PC-3 (cell line): Measurements from ENCODE around the gene ARHGAP22. TPM values are rescaled to one million over a fixed set of nuclear protein-coding genes. Genes with fewer than 3 reads are reported as not detected.

Source experiments
- ATAC-seq: fragments of 200-7000 bp; cut with Tn5 transposase; 2 replicates; pipeline ENCODE4 v1.9.1; 2020; ENCODE audit warnings: mild to moderate bottlenecking, moderate library complexity
- BruUV-seq: library from RNA; stranded (reverse); fragments of 400-500 nt; replicated peaks from 2 replicates; lab custom pipeline; 2021; lab: Mats Ljungman, UMichigan
- CTCF ChIA-PET: fragments of 300-600 bp; sonication (Branson Sonifier 250); formaldehyde crosslinking; loops from one replicate; lab custom pipeline; 2022; ENCODE audit warnings: antibody characterized with exemption; lab: Charles Lee
- POLR2A ChIA-PET: fragments of 300-600 bp; sonication (Branson Sonifier 250); formaldehyde crosslinking; loops from one replicate; lab custom pipeline; 2022; ENCODE audit warnings: antibody characterized with exemption; ENCODE audit not compliant: unreplicated experiment; lab: Charles Lee
- DNase-seq: peaks from one replicate; pipeline ENCODE4 v3.0.0-alpha.2; 2015
- H2AFZ ChIP-seq: fragments of 300-600 bp; sonication (generic); 2 replicates; pipeline ENCODE4 v1.6.0; 2016; ENCODE audit warnings: antibody characterized with exemption, low read length
- H3F3A ChIP-seq: fragments of 300-600 bp; sonication (generic); one replicate; pipeline ENCODE4 v1.6.0; 2017; ENCODE audit warnings: antibody characterized with exemption, low read length, control low read depth, mild to moderate bottlenecking; ENCODE audit not compliant: unreplicated experiment
- H3K27ac ChIP-seq: fragments of 300-600 bp; sonication (generic); 2 replicates; pipeline ENCODE4 v1.5.1; 2016; ENCODE audit warnings: mild to moderate bottlenecking, low read length
- H3K27me3 ChIP-seq: fragments of 300-600 bp; sonication (generic); 2 replicates; pipeline ENCODE4 v1.6.1; 2016; ENCODE audit warnings: low read length, mixed read lengths
- H3K36me3 ChIP-seq: fragments of 300-600 bp; sonication (generic); 2 replicates; pipeline ENCODE4 v1.6.1; 2016; ENCODE audit warnings: low read depth, mixed run types, low read length, mixed read lengths
- H3K4me1 ChIP-seq: fragments of 300-600 bp; sonication (generic); 2 replicates; pipeline ENCODE4 v1.5.1; 2016; ENCODE audit warnings: low read length; ENCODE audit not compliant: insufficient read depth
- H3K4me2 ChIP-seq: fragments of 300-600 bp; sonication (generic); 2 replicates; pipeline ENCODE4 v1.6.0; 2016; ENCODE audit warnings: low read length
- H3K4me3 ChIP-seq: fragments of 300-600 bp; sonication (generic); 2 replicates; pipeline ENCODE4 v1.5.1; 2016; ENCODE audit warnings: mild to moderate bottlenecking, low read length, mixed read lengths
- H3K79me2 ChIP-seq: fragments of 300-600 bp; sonication (generic); 2 replicates; pipeline ENCODE4 v1.6.1; 2017; ENCODE audit warnings: low read length, mixed read lengths
- H3K9ac ChIP-seq: fragments of 300-600 bp; sonication (generic); 2 replicates; pipeline ENCODE4 v1.6.0; 2016; ENCODE audit warnings: mild to moderate bottlenecking, low read length
- H3K9me2 ChIP-seq: fragments of 300-600 bp; sonication (generic); replicated peaks from 2 replicates; pipeline ENCODE4 v1.6.1; 2016; ENCODE audit warnings: mixed run types, low read length, mixed read lengths
- H3K9me3 ChIP-seq: fragments of 300-600 bp; sonication (generic); 2 replicates; pipeline ENCODE4 v1.6.1; 2016; ENCODE audit warnings: low read length, mixed read lengths
- H4K20me1 ChIP-seq: fragments of 300-600 bp; sonication (generic); 2 replicates; pipeline ENCODE4 v1.6.1; 2016; ENCODE audit warnings: low read length, mixed read lengths
- EZH2 ChIP-seq: fragments of 300-600 bp; sonication (generic); IDR thresholded peaks from one replicate; pipeline ENCODE4 v1.6.1; 2017; ENCODE audit warnings: antibody characterized with exemption, mild to moderate bottlenecking, low read length; ENCODE audit not compliant: unreplicated experiment
- EZH2phosphoT487 ChIP-seq: fragments of 300-600 bp; sonication (generic); IDR thresholded peaks from 2 replicates; pipeline ENCODE4 v1.6.1; 2018; ENCODE audit warnings: mild to moderate bottlenecking, antibody characterized with exemption, low read length, borderline replicate concordance
- intact Hi-C: fragments of 100-400 bp; cut with micrococcal nuclease; formaldehyde crosslinking; loops from 2 replicates; pipeline ENCODE4 v1.9.0; 2023
- total RNA-seq: library from RNA; depleted of rRNA; stranded (reverse); fragments of >200 nt; gene quantifications from 2 replicates; pipeline ENCODE4 v1.2.3, GENCODE V29; 2014
- TF ChIP-seq, protein P1 (sequence below): fragments of 300-600 bp; sonication (generic); conservative IDR thresholded peaks from 2 replicates; pipeline ENCODE4 v1.5.1; 2017; ENCODE audit warnings: antibody characterized with exemption, low read depth, mild to moderate bottlenecking, low read length

The ARHGAP22 gene
- total RNA-seq, 1 experiment from 2014 or later = 12.2 TPM

DNA sequence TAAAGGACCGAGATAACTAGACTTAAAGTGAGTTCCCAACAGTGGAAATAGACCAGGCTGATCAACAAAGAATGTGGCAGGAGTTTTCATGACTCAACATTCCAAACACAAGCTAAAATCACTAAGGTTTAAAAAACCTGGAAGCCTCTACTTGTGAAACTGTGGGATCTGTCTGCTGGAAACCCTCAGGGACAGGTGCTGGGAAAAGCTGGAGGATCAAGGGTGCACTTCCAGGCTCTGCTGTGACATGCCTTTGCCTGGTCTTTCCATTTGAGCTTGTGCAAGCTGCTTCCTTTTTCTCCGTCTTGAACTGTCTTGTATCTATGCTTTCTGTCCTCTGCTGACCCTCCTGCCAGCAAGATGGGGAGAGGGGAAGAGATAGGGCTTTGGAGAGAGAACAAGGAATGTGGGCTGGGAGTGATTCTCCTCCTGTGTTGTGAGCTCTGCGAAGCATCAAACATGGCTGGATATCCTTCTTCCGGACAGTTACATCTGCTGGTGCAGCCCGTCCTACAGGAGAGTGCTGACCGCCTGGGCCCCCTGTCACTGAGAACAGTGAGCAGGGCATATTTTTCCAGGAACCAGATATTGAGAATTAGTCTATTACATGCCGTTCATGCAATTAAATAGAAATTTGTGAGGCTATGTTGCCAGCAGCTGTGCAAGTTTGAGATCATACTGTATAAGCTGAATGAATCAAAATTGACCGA is 25.5 kb downstream of the ARHGAP22 start:
- ATAC-seq = no peak
- no peaks in the 10 kb centered on the region for H3F3A ChIP-seq
- no peak overlapping the region for H3K9ac ChIP-seq
- no peak overlapping the region for H3K4me3 ChIP-seq
- POLR2A ChIA-PET = no interaction called here
- H3K79me2 ChIP-seq = no peaks in the 10 kb centered on the region
- no peak overlapping the region for H2AFZ ChIP-seq
- H3K36me3 ChIP-seq = no peaks in the 10 kb centered on the region
- BruUV-seq = no TSS peak
- CTCF ChIA-PET = no interaction called here
- no peak overlapping the region for H3K4me2 ChIP-seq
- H3K27ac ChIP-seq = no peak overlapping the region
- TF ChIP-seq, protein P1, sequence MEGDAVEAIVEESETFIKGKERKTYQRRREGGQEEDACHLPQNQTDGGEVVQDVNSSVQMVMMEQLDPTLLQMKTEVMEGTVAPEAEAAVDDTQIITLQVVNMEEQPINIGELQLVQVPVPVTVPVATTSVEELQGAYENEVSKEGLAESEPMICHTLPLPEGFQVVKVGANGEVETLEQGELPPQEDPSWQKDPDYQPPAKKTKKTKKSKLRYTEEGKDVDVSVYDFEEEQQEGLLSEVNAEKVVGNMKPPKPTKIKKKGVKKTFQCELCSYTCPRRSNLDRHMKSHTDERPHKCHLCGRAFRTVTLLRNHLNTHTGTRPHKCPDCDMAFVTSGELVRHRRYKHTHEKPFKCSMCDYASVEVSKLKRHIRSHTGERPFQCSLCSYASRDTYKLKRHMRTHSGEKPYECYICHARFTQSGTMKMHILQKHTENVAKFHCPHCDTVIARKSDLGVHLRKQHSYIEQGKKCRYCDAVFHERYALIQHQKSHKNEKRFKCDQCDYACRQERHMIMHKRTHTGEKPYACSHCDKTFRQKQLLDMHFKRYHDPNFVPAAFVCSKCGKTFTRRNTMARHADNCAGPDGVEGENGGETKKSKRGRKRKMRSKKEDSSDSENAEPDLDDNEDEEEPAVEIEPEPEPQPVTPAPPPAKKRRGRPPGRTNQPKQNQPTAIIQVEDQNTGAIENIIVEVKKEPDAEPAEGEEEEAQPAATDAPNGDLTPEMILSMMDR = no peak
- TF ChIP-seq EZH2phosphoT487 (no peak), EZH2 (no peak)
- H3K27me3 ChIP-seq = no peaks in the 10 kb centered on the region
- no peaks in the 10 kb centered on the region for H4K20me1 ChIP-seq
- H3K9me2 ChIP-seq = no peaks in the 10 kb centered on the region
- no peaks in the 10 kb centered on the region for H3K9me3 ChIP-seq
- DNase-seq = no peak
- intact Hi-C loops = no loop called here
- H3K4me1 ChIP-seq = no peaks in the 10 kb centered on the region

DNA sequence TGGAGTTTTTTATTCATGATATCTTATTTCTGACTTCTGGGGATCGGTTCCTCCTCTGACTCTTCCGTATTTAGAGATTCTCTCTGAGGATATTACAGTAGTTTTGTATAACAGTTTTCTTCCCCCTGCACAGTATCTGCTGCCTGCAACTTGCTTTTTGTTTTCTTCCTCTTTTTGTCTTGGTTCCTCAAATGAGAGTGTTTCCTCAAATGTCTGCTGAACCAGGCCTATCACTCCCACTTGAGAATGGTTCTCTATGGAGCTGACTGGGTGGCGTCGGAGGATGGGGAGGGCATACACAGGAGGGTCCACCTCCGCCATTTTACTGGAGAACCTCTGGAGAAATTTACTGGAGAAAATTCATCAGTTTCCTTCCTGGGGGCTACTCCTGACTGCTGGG is 27.7 kb downstream of the ARHGAP22 start:
- H3K4me1 ChIP-seq = no peaks in the 10 kb centered on the region
- no peaks in the 10 kb centered on the region for H3K9me2 ChIP-seq
- no peaks in the 10 kb centered on the region for H3K79me2 ChIP-seq
- H2AFZ ChIP-seq = no peak overlapping the region
- H3K9ac ChIP-seq = no peak overlapping the region
- H3K4me3 ChIP-seq = no peak overlapping the region
- DNase-seq = no peak
- no peak for ATAC-seq
- no peaks in the 10 kb centered on the region for H3F3A ChIP-seq
- BruUV-seq = no TSS peak
- TF ChIP-seq, protein P1 = no peak
- TF ChIP-seq EZH2 = no peak
- TF ChIP-seq EZH2phosphoT487 = no peak
- H4K20me1 ChIP-seq = no peaks in the 10 kb centered on the region
- CTCF ChIA-PET = no interaction called here
- H3K27ac ChIP-seq = no peak overlapping the region
- no peaks in the 10 kb centered on the region for H3K9me3 ChIP-seq
- no peak overlapping the region for H3K4me2 ChIP-seq
- H3K27me3 ChIP-seq = no peaks in the 10 kb centered on the region
- no peaks in the 10 kb centered on the region for H3K36me3 ChIP-seq
- intact Hi-C loops = no loop called here
- POLR2A ChIA-PET = no interaction called here

GRCh38 chr10:48576501-48576900 is 28.4 kb downstream of the ARHGAP22 start:
- Histone ChIP-seq H3K4me2 (no peak overlapping the region), H3F3A (no peaks in the 10 kb centered on the region), H3K79me2 (no peaks in the 10 kb centered on the region), H3K9me3 (no peaks in the 10 kb centered on the region), H3K9me2 (no peaks in the 10 kb centered on the region), H3K9ac (no peak overlapping the region), H2AFZ (no peak overlapping the region), H3K27me3 (no peaks in the 10 kb centered on the region), H3K27ac (no peak overlapping the region), H3K36me3 (no peaks in the 10 kb centered on the region), H3K4me1 (no peaks in the 10 kb centered on the region), H3K4me3 (no peak overlapping the region), H4K20me1 (no peaks in the 10 kb centered on the region)
- ATAC-seq (no peak), DNase-seq (no peak)
- no TSS peak for BruUV-seq
- no peak for TF ChIP-seq EZH2phosphoT487
- no peak for TF ChIP-seq EZH2
- TF ChIP-seq, protein P1 = no peak
- CTCF ChIA-PET = no interaction called here
- POLR2A ChIA-PET = no interaction called here
- intact Hi-C loops = no loop called here
